Measurements from ENCODE around the gene RNPS1. TPM values are rescaled to one million over a fixed set of nuclear protein-coding genes. Genes with fewer than 3 reads are reported as not detected.
"Not testable (repeated sequence)": the region's sequence is repeated elsewhere in the genome, so short reads cannot be mapped to it uniquely, and the experiment has no call there.

Gene RNPS1
- total RNA-seq, 1 donor from 2014 or later, result 105 TPM

DNA sequence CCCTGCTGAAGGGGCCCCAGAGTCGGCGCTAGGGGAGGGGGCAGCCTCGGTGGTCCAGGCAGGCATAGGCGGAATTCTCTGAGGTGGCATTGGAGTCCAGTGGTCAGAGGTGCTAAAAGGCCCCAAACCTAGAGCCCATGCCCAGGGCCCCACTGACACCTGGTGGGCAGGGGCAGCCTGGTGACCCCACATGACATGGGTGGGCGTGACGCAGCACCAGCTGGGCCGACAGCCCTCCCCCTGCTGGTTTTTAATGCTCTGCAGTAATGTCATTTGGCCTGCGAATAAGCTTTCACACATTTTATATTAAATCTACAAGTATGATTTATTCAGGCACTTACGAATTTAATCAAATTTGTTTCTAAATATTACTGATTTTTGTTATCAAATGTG lies 2.1 kb upstream of the RNPS1 start:
- intact Hi-C loops (cut with DNase I), result no loop called here
- DNase-seq (ENCODE audit: missing footprints), result peak; percentile 46
- no peak for ATAC-seq

DNA sequence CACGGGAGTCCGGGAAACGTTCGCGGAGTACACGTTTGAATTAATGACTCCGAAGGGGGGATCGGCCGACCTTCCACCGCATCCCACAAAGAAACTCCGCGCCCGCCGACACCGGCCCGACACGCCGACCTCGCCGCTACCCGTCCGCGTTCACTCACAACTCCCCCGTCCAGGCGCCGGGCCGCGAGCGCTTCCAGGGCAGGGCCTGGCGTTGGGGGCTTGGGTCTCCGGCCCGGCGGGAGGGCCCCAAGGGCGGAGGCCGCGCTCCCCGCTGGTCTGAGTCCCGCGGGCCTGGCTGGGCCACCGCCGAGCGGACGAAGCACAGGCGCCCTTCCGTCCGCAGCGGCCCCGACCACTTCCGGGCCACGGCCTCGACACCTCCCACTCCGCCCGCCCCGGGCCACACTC lies 417 bp downstream of the RNPS1 start:
- intact Hi-C loops (cut with DNase I), result loop anchor here (10.0 kb wide), 1 partner anchor 237 kb away; no protein-coding TSS in a partner anchor
- DNase-seq (ENCODE audit: missing footprints), result not testable (repeated sequence)
- peak; percentile 88 for ATAC-seq

DNA sequence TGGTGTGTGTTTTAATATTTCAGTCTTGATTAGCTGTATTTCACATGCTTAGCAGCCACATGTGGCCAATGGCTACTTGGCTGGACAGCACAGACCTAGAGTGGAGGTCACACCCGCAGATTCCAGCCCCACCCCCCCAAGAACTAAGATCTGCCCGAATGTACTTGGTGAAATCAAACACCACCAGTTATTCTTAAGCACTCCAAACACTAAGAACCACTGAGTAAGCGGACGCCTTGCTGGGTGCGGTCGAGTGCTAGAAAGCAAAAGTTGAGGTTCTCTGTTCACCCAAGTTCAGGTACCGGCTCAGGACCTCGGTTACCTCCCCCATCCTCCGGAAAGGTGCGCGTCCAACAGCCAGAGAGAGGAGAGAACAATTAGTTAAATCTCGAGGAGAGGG lies 1.0 kb downstream of the RNPS1 start:
- ATAC-seq; DNase-seq (ENCODE audit: missing footprints): not testable (repeated sequence)
- intact Hi-C loops (cut with DNase I), result loop anchor here (10.0 kb wide), 1 partner anchor 238 kb away; no protein-coding TSS in a partner anchor

DNA sequence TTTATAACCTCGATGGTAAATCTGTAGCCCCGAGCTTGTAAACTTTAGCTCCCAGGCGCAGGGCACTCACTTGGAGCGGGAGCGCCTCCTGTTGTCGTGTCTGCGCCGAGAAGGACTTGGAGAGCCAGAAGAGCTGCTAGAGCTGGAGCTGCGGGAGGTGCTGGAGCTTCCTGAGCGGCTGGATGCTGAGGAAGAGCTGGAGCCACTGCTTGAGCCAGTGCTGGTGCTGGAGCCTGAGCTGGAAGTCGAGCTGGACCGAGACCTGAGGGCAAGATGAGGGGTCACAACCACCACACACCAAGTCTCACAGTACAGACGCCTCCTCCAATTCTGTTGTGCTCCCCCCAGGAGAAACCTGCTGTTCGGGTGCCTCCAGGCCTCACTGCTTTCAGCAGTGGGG lies 4.9 kb downstream of the RNPS1 start:
- intact Hi-C loops (cut with DNase I), result loop anchor here (10.0 kb wide), 1 partner anchor 242 kb away; no protein-coding TSS in a partner anchor
- not testable (repeated sequence) for ATAC-seq
- peak; percentile 37 for DNase-seq (ENCODE audit: missing footprints)

DNA sequence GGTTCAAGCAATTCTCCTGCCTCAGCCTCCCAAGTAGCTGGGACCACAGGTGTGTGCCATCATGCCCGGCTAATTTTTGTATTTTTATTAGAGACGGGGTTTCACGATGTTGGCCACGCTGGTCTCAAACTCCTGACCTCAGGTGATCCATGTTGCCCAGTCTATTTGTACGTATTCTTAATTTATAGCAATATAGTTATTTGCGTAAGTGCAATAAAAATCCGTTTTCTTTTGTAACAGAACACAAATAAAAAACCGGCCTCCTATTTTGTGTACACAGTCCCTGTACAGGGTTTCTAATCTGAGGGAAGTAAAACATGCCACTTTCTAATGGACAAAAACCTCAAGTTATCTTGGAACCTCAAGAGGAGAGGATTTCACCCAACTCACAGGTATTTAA lies 7.7 kb downstream of the RNPS1 start:
- DNase-seq (ENCODE audit: missing footprints), result no peak
- intact Hi-C loops (cut with DNase I), result loop anchor here (10.0 kb wide), 1 partner anchor 245 kb away; no protein-coding TSS in a partner anchor
- ATAC-seq, result no peak

DNA sequence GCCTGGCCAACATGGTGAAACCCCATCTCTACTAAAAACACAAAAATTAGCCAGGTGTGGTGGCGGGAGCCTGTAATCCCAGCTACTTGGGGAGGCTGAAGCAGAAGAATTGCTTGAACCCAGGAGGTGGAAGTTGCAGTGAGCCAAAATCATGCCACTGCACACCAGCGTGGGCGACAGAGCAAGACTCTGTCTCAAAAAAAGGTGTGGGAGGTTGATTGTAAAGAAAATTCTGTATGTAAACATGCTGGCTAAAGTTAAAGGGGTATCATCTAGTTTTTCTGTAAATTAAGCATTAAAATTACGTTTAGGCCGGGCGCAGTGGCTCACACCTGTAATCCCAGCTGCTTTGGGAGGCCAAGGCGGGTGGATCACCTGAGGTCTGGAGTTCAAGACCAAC lies 9.4 kb downstream of the RNPS1 start:
- ATAC-seq; intact Hi-C loops (cut with DNase I); DNase-seq (ENCODE audit: missing footprints): not testable (repeated sequence)

DNA sequence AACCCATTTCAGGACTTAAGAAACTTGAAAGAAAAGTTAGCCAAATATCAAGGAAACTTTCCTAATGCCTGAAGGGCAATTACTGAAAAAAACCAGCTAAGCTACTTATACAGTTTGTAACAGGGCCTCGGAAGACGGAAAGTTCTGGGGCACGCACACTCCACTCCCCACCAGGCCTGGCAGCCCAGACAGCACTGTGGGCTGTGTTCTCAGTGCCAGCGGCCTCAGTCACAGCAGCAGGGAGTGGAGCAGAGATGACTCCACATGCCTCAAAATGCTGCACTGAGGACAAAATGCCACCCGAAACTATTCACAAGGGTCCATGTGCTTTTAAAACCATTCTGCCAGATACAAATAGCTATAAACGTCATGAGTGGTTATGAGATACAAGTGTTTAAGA lies 10.2 kb downstream of the RNPS1 start:
- no peak for ATAC-seq
- intact Hi-C loops (cut with DNase I), result no loop called here
- no peak for DNase-seq (ENCODE audit: missing footprints)

DNA sequence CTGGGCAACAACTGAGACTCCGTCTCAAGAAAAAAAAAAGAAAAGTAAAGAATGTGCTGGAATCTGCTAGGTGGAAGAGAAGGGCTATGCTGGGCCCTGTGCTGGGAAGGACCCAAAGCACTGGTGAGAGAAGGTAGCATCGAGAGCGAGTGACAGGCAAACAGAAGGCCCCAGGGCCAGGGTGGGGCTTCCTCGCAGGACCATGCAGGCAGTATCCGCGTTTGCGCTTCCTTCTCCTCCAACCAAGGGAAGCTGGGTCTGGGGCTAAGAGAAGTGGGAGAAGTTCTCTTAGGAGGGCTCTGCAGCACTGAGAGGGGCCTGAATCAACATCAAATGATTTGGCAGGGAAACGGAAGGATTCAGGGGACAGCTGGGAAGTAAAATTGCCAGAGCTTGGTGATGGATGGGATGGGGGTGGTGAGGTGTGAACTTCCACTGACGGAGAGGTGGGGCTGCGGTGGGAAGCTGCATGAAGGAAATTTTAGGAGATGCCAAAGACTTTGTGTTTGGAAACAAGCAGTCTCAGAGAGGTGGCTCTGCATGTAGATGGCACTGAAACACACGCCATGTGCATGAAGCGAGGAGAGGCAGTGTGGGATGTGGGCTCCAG lies 11.3 kb downstream of the RNPS1 start:
- ATAC-seq, result no peak
- intact Hi-C loops (cut with DNase I), result no loop called here
- DNase-seq (ENCODE audit: missing footprints), result peak; percentile 16

DNA sequence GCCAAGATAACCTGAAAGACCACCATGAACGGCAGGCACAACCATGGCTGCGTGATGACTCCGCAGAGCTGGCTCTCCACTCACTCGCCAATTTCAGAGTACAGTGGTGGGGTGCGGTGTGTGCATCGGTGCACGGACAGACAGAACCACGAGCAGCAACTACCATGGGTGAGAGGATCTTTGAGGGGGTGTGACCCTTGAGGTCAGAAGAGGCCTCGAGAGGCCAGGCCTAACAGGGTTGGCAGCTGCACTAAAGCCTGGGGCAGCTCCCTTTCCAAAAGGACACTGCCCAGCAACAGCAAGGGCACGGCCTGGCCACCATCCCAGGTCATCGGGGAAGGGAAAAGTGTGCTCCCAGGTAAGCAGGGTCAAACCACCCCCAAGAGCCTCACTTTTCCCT lies 14.6 kb downstream of the RNPS1 start:
- ATAC-seq (no peak), DNase-seq (ENCODE audit: missing footprints) (peak; percentile 44)
- intact Hi-C loops (cut with DNase I), result loop anchor here (5.0 kb wide), 2 partner anchors 46 to 96 kb away; partner anchors contain the start of genes MLST8 and TRAF7

DNA sequence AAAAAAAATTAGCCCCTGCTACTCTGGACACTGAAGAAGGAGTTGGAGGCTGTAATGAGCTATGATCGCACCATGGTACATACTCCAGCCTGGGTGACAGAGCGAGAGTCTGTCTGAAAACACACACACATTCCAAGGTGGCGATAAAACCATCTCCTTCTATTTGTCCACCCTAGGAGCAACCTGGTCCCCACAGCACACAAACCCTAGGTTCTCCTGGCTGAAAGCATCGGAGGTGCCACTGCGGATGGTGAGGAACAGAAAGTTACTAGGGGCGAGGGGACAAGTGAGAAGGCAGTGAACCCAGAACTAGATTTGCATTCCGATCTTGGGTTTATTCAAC lies 15.1 kb downstream of the RNPS1 start:
- peak; percentile 45 for DNase-seq (ENCODE audit: missing footprints)
- ATAC-seq, result no peak
- intact Hi-C loops (cut with DNase I), result loop anchor here (5.0 kb wide), 2 partner anchors 45 to 95 kb away; partner anchors contain the start of genes MLST8 and TRAF7

DNA sequence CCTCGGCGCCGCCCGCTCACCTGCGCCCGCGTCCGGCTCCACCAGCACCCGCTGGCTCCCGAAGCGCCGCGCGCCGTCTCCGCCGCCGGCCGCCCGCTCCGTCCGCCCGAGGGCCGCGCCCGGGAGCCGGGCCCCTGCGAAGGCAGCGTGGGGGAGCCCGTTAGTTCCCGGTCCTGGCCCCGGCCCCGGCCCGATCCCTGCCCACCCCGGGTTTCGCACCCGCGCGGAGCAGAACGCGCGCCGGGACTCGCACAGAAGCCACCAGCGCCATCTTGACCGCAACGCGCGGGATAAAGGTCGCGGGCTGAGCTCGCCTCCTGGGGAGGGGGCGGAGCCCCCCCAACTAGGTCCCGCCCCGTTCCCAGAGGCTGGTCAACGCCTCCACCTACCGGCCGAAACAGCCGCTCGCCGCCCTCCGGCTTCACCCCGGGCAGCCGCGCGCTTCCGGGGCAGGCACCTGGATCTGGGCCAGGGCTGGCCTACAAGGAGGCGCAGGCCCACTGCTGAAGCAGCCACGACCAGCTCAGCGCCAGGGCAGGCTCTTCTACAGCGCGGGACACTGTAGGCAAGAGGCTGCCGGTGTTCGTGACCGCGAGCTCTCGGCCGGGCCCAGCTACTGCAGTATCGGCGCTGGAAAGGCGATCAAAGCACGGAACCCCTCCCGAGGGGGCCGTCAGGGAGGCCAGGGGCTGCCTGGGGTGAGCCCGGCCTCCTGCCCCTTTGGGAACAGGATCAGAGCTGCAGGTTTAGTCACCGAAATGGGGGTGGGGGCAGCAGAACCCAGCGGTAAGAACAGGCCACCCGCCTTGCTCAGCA lies 16.4 kb downstream of the RNPS1 start, which contains the start of gene ECI1:
Gene ECI1, minus strand, starts transcription at position 292 of the 816 bp plus-strand sequence. Its CDS starts 21 bp downstream, at position 271.
- ATAC-seq, result peak; percentile 99
- DNase-seq (ENCODE audit: missing footprints), result peak; percentile 98
- intact Hi-C loops (cut with DNase I), result loop anchor here (1.0 to 5.0 kb wide), 4 partner anchors 17 to 94 kb away; partner anchors contain the start of genes MLST8, RNPS1 and TRAF7

DNA sequence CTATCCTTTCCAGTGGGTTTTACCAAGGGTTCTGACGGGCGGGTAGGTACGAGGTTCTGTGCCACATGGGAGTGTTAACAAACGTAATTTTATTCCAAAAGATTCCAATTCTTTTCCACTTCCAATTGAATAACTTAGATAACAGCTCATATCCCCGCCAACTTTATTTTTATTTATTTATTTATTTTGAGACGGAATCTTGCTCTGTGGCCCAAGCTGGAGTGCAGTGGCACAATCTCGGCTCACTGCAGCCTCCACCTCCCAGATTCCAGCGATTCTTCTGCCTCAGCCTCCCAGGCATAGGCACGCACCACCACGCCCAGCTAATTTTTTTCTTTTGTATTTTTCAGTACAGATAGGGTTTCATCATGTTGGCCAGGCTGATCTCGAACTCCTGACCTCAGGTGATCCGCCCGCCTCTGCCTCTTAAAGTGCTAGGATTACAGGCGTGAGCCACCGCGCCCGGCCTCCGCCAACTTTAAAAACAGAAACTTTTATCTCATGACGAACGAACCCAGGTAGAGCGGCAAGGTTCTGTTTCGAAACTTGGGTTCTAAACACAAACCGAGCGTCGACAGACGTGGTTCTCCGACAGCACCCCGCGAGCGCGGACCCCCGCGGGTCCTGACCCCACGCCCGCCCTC lies 17.2 kb downstream of the RNPS1 start:
- no peak for ATAC-seq
- intact Hi-C loops (cut with DNase I), result loop anchor here (1.0 to 5.0 kb wide), 4 partner anchors 18 to 93 kb away; partner anchors contain the start of genes MLST8, RNPS1 and TRAF7

DNA sequence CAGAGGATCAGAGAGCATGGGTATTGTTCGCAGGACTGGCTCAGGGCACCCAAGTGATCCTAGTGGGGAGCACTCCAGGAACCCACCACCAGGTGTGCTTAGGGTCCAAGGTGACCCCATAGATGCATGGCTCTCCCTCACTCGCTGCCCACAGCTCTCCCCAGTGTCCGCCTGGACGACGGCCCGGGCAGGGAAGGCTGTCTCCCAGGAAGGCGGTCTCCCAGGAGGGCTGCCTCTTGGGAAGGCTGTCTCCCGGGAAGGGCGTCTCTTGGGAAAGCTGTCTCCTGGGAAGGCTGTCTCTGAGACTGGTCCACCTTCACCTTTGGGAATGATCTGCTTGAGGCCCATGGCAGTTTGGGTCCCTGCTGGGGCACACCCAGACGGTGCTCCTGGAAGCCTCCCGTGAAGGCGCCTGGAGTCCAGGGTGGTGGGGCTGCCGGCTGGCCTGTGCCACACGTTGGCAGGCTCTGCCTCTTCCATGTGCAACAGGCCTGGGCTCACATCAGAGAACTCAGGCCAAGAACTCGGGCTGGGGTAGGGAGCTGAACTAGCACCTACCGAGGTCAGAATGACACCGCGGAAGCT lies 21.5 kb downstream of the RNPS1 start:
- intact Hi-C loops (cut with DNase I), result no loop called here
- ATAC-seq (no peak), DNase-seq (ENCODE audit: missing footprints) (peak; percentile 58)

More for the DNA sequence above, 17.2 kb downstream of the RNPS1 start:
- peak; percentile 73 for DNase-seq (ENCODE audit: missing footprints)

DNA sequence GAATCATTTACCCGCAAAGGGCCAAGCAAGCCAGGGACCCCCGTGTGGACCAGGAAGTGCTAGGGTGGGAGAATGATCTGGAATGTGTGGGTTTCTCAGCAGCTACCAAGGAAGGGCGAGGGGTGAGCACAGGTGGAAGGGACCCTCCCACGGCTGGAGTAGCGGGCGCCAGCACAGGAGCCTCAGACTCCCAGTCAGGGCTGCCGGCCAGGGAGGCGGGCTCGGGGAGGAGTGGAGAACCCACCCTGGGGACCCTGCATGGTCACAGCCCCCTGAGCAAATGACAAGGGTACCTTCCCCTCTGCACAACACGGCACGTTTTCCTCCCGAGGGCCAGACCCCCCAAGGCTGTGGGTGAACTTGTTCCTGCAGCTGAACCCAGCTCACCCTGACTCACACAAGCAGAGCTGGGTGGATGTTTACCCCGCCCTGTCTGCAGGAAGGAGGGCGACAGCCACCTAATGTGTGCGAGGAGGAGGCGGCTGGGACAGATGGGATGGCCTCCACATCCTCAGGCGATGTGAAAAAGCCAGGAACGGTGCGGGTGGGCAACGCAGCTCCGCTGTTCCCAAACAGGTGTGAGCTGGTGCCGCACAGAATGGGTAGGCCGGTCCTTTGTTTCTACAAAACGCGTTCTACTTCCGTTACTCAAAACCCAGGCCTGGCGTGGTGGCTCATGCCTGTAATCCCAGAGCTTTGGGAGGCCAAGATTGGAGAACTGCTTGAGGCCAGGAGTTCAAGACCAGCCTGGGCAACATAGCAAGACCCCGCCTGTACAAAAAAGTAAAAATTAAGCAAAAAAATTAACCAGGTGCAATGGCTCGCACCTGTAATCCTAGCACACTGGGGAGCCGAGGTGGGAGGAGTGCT lies 22.8 kb downstream of the RNPS1 start:
- ATAC-seq (no peak), DNase-seq (ENCODE audit: missing footprints) (no peak)
- intact Hi-C loops (cut with DNase I), result no loop called here

DNA sequence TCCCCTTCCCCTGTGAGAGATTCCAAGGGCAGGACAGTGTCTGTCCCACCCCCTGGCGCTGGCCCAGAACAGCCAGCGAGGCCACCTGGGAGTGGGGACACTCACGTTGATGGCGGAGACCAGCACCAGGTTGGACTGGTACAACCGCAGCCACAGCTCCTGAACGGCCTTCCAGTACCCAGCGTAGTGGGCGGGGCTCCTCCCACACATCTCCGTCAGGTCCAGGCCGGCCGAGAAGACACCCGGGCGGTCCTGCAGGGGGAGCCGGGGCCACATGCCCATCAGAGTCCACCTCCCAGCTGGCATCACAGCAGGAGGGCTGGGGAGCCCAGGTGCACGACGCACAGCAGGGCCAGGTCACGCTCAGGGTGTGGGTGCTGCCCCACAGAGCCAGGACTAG lies 23.6 kb downstream of the RNPS1 start:
- ATAC-seq, result no peak
- intact Hi-C loops (cut with DNase I), result no loop called here
- DNase-seq (ENCODE audit: missing footprints), result no peak

DNA sequence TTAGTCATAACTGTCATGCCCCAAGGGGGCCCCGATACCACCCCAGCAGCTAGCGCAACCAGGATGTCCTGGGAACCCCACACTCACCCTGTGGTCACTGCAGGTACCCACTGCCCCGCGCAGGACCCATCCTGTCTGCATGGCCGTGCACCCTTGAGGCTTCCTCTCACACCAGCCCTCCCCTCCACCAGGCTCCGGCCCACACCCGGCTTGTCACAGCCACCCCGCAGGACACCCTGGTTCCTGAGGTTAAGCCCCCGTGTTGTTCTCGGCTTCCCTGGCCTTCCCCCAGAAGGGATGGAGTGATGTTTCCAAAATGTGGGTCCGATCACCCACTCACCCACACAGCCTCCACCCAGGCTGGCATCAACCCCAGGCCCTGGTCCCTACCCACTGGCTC lies 24.1 kb downstream of the RNPS1 start:
- intact Hi-C loops (cut with DNase I), result no loop called here
- DNase-seq (ENCODE audit: missing footprints) (no peak), ATAC-seq (no peak)

DNA sequence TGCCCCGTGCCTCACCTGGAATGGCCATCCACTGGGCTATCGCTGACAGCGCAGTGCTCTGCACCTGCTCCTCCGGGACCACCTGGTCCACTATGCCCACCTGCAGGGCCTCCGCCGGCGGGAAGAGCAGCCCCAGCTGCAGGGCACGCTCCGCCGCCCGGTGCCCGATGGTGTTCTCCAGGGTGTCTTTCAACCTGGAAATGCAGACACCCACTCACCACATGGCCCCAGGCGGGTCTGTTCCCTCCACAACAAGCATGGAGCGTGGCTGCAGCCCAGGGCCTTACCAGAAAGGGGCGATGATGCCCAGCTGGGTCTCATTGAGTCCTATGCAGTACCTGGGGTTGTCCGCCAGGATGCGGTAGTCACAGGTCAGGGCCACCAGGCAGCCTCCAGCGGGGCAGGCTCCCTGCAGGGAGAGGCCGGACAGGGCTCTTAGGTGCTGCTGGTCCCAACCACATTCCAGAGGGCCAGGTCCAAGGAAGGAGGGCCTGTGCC lies 24.8 kb downstream of the RNPS1 start:
- intact Hi-C loops (cut with DNase I), result no loop called here
- DNase-seq (ENCODE audit: missing footprints) (no peak), ATAC-seq (no peak)

DNA sequence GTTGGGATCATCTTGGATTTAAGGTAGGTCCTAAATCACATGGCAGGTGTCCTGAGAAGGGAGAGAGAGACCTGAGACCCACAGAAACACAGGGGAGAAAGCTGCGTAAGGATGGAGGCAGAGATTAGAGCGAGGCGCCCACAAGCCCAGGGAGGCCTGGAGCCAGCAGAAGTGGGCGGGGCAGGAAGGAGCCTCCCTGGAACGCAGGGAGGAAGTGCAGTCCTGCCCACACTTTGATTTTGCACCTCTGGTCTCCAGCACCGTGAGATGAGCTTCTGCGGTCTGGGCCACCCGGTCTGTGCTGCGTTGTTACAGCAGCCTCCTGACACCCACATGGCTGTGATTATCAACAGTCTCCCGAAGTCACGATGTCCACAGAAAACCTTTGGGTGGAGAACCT lies 25.3 kb downstream of the RNPS1 start:
- intact Hi-C loops (cut with DNase I), result no loop called here
- DNase-seq (ENCODE audit: missing footprints), result no peak

More for the DNA sequence above, 25.3 kb downstream of the RNPS1 start:
- no peak for ATAC-seq
